Measurements from ENCODE around the gene AP2A2.

GRCh38 chr11:914747-915501 lies 10.7 kb upstream of the AP2A2 start:
- TF ChIP-seq CTCF (conservative IDR thresholded peaks at IDR 0.05; ENCODE audit: low read depth, low read length) = no peak
- TF ChIP-seq EZH2 (IDR thresholded peaks at IDR 0.05; ENCODE audit: low read length, unreplicated experiment) = no peak
- no peak for TF ChIP-seq EZH2phosphoT487 (IDR thresholded peaks at IDR 0.05; ENCODE audit: borderline replicate concordance, low read length)

All from PC-3 (cell line).